COLO668 (cell line): ENCODE measurements around the gene AKAP4.

Experiments used
- DNase-seq: peaks from one replicate; lab custom pipeline; 2025; ENCODE audit not compliant: unreplicated experiment; lab: John Stamatoyannopoulos, UW

The AKAP4 gene, protein sequence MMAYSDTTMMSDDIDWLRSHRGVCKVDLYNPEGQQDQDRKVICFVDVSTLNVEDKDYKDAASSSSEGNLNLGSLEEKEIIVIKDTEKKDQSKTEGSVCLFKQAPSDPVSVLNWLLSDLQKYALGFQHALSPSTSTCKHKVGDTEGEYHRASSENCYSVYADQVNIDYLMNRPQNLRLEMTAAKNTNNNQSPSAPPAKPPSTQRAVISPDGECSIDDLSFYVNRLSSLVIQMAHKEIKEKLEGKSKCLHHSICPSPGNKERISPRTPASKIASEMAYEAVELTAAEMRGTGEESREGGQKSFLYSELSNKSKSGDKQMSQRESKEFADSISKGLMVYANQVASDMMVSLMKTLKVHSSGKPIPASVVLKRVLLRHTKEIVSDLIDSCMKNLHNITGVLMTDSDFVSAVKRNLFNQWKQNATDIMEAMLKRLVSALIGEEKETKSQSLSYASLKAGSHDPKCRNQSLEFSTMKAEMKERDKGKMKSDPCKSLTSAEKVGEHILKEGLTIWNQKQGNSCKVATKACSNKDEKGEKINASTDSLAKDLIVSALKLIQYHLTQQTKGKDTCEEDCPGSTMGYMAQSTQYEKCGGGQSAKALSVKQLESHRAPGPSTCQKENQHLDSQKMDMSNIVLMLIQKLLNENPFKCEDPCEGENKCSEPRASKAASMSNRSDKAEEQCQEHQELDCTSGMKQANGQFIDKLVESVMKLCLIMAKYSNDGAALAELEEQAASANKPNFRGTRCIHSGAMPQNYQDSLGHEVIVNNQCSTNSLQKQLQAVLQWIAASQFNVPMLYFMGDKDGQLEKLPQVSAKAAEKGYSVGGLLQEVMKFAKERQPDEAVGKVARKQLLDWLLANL

DNA sequence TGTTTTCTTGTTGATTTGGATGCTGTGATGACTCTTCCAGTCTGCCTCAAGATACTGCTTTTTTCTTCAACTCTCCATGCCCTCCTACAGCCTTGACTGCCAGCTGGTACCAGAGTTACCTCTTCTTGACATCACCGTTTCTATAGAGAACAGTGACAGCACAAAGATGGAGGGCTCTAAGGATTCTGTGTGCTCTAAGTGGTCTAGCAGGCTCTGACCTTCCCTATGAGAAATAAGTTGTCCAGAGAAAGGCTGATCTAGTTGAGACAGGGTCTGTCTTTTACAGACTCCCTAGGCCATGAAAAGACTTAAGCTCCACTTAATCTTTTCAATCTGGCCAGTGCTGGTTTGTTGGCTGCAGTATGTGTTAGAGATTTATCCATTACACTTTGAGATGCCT lies at the start of gene AKAP4:
Gene AKAP4 (minus strand): TSS at position 101 of the 400 bp plus-strand sequence. CDS start 118 bp downstream, outside the sequence.
- DNase-seq, result no peak

DNA sequence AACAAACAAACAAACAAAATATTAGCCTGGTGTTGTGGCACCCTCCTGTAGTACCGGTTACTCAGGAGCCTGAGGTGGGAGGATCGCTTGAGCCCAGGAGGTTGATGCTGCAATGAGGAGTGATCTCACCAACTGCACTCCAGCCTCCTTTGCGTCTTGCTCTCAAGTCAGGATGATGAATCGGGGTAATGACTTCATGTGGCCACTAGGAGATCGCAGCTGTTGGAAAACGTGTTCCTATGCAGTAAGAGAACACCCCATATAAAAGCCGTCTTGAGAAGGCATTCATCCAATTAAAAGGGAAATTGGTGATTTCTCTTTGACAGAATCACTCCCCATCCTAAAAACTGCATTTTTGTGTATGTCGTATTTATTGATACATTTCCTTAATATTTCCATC lies 10.7 kb upstream of the AKAP4 start:
- no peak for DNase-seq

DNA sequence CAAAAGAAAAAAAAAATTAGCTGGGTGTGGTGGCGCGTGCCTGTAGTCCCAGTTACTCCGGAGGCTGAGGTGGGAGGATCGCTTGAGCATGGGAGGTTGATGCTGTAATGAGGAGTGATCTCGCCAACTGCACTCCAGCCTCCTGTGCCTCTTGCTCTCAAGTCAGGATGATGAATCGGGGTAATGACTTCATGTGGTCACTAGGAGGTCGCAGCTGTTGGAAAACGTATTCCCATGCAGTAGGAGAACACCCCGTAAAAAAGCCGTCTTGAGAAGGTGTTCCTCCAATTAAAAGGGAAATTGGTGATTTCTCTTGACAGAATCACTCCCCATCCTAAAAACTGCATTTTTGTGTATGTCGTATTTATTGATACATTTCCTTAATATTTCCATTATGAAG lies 5.9 kb upstream of the AKAP4 start:
- no peak for DNase-seq

DNA sequence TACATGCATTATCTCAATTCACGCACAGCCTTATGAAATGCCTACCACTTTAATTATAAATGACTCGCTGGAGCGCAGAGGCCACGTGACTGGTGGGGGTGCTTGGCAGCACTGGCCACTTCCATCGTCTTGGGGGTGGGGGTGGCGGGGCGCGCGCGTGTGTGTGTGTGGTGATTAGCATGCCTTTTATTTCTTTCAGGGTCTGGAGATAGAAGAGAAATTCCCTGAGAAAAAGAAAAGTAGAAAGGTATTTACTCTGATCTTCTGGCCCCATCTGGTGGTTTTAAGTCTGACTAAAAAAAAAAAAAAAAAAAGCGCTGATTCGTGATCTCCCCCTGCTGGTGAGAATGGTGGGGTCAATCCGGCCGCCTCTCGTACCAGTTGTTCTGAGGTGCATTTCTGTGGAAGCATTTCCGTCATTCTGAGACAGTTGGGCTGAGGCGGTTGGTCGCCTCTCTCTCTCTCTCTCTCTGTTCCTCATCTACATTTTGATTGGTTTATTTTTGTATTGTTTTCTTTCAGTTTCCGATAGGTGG lies 3.6 kb upstream of the AKAP4 start, which contains the start of gene CCNB3:
Gene CCNB3 (plus strand): TSS at position 402 of the 536 bp plus-strand sequence. CDS start 80,399 bp downstream, outside the sequence.
- peak; percentile 25 for DNase-seq

DNA sequence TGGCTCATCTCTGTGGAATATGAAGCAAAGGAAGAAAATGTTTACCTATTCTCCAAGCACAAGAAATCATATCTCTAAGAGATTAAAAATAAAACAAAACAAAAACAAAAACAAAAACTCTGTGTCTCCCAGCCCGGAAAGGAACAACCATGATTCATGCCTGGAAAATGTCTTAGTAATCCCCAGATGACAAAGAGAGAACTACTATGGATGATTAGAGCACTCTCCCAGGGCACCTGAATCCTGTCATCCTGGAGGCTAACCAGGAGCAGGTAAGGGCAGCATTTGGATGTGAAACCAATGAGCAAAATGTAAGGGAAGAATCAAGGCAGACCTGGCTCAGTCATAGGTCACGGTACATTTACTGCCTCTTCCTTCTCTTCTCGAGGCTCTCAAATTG lies 1.7 kb upstream of the AKAP4 start:
- no peak for DNase-seq

DNA sequence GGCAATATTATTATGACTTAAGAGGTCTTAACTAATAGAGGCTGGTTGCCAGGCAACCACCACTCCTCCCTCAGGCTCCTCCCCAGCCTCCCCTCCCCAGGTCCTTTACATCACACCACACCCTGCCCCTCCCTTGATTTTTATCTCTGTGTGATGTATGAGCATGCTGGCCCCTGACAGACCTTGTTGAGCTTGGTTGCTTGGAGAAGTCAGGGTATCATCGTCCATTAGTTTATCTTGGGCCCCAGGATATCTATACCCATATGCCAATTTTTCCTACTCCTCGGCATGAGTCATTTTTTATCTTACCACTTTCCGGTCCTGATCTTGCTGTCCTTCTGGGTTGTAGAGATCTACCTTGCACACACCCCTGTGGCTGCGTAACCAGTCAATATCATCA lies 2.5 kb downstream of the AKAP4 start:
- no peak for DNase-seq

DNA sequence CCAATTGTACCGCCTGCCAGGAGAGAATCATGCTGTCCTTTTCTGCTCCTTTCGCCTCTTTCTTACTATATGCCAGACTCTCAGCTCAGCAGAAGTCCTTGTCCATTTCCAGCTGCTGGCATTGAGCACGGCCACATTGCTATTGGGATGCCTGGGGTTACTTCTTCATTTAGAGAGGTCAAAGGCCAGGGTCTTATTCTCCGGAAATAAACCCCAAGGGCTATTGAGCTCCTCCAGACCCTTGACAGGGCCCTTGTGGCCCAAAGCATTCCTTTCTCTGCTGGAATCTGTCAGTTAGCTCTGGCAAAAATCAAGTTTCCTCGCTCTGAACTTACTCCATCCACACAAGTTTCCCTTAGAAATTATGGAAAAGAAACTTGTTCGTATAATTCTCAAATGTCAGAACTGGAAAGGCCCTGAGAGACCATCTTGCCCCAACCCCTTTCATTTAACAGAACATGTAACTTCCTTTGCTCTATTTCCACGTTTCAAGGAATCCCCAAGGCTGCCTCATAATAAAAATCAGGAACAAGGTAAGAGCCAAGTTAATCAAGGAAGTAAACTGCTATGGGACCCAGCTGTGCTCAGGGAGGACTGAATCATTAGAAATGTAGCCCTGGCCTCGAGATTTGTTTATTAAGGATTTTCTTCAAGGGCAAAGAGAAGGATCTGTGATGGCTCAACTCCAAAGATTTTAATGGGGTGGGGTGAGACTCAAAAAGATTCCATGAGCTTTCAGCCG lies 11.8 kb downstream of the AKAP4 start:
- no peak for DNase-seq

DNA sequence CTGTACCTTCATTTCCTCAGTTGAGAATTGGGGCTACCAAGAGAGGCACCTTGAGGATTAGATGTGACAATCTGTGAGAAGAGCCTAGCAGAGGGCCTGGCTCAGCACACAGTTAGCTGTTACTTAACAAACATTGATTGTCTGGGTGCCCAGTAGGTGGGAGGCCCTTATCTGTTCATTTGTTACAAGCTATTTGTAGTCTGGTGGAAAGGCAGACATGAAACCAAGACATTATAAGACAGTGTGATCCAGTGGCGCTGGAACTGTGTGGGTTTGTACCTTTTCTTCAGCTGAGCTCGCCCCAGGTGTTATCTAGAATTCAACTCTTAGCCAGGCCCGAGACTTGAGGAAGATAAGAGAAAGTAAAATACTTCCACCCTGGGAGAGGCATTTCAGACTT lies 16.9 kb downstream of the AKAP4 start:
- no peak for DNase-seq

DNA sequence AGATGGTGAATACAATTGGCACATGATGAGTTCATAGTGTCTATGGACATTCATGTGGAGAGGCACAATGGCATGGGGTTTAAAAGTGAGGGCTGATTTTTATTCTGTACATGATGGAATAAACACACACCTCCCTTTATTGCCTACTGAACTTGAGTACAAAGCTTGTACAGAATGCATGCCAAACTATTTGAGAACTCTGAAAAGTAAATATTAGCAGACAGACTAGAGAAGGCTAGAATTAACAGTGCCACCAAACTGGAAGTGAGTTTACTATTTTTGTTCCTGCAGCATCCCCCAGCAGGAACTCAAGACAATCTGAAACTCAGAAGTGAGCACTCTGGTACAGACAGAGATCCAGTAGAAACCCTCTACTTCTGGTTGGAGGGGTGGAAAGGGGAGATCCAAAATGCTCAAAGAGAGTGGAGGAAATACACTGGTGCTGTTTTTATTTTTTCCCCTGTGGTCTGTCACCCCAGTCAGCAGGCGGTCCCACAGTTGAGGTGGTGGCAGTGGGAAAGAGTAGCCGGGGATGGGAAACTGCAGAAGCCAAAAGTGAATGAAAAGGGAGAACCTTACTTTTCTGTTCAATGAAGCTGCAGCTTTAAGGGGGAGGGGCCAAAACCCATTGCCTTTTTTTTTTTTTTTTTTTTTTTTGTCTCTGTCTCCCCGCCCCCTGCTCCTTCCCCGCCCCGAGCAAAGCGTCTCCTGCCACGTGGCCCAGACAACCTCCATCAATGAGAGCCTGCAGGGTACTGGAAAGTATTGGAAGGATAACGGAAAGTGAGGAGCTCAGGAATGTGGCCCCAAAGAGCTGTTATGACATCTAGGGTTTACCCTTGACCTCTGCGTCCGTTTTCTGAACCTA lies 20.5 kb downstream of the AKAP4 start:
- no peak for DNase-seq

DNA sequence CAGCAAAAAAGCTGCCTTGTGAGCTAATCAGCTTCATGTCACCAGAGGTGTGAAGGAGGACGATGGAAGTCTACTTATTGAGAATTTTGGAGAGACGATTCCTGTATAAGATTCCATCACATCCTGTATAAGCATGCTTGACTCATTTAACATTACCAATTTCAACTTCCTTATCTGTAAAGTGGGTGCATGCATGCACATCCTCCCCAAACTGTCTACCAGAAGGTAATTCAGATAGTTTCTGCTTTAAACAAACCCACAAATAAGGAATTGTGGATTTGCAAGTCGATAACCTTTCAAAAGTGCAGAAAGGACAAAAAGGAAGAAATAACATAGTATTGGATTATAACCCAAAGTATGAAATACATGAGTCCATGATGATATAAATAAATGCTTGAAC lies 31.1 kb downstream of the AKAP4 start:
- no peak for DNase-seq

DNA sequence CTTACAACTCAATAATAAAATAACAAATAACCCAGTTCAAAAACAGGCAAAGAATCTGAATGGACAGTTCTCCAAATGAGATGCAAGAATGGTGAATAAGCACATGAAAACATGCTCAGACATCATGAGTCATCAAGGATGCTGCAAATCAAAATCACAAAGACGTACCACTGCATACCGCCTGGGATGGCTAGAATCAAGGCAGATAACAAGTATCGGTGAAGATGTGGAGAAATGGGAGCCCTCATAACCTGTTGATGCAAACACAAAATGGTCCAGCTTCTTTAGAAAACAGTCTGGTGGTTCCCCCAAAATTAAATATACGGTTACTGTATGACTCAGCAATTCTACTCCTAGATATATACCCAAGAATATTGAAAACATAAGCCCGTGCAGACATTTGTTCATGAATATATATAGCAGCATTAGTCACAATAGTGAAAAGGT lies 32.5 kb downstream of the AKAP4 start:
- no peak for DNase-seq

DNA sequence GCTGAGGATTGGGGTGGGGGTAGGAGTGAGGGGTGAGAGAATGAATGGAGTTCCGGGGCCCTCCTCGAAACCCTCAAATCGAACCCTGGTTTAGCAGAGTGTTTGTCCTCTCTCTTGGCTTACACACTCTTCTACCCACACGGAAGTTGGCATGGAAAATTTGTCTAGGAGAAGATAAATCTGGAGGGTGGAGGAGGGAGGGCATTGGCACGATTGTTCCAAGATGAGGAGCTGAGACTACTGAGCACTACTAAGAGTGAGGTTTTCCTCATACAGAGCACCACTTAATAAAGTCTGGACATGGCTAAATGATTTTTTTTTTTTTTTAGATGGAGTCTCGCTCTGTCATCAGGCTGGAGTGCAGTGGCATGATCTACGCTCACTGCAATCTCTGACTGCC lies 33.4 kb downstream of the AKAP4 start:
- DNase-seq, result no peak

DNA sequence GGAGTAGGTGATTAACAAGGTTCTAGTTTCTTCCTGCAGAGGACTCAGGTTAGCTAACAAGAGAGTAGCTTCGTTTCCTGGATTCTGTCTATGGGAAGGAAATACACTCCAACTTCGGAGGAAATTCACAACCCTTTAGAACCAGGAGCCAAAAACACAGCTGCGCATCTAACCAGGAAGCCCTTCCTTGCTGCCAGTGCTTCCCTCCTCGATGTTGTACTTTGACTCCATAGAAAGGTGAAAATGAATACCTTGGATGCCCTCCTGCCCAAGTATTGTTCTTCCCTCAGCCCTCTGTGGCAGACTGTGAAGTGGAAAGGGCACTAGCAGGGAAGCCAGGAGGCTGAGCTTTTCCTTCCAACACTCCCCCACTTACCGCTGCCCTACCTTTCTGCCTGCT lies 35.1 kb downstream of the AKAP4 start:
- no peak for DNase-seq

DNA sequence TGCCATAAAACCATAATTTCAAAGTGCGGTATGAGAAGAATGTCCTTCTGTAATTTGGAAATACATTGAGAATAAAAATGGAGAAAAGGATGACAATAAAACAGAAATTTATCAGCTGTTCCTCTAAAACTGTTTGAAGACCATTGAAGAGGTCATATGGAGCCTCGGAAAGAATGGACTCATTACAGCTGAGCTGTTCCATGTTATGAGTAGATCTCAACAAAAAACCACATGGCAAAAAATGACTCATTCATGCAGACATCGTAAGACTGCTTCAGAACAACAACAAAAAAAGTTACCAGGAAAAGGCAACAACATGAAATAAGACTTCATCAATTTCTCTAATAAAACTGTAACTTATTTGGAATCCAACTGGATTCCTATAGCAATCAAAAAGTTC lies 39.7 kb downstream of the AKAP4 start:
- no peak for DNase-seq

DNA sequence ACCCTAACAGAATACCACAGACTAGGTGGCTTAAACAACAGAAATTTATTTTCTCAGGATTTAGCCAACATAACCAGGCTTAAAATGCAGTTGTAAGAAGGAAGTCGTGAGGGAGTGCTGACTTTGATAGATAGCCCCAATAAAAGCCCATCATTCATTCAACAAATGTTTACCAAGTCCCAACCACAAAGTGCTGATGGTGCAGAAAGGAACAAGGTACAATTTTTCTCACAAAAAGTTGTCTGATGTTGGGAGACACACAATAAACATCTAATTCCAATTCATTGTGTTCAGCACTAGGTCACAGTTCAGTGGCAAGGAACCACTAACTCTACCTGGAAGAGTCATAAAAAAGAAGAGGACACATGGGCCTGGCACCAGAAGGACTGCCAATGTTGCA lies 42.2 kb downstream of the AKAP4 start:
- DNase-seq, result no peak

DNA sequence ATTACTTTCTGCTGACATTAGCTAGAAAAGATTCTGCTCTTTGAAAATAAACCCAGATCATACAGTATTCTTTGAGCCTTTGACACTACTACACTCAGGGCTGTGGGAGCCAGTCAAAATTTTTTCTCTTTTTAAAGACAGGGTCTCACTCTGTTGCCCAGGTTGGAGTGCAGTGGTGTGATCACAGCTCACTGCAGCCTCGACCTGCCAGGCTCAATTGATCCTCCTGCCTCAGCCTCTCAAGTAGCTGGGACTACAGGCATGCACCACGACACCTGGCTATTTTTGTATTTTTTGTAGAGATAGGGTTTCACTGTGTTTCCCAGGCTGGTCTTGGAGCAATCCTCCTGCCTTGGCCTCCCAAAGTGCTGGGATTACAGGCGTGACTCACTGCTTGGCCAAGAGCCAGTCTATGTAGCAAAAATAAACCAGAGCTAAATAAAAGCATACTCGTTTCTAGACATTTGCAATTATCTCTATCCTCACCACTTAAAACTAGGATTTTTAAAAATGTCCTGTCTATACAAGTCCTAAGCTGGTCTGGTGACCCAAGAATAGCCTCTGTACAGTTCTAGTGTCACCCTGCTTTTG lies 43.2 kb downstream of the AKAP4 start:
- no peak for DNase-seq

DNA sequence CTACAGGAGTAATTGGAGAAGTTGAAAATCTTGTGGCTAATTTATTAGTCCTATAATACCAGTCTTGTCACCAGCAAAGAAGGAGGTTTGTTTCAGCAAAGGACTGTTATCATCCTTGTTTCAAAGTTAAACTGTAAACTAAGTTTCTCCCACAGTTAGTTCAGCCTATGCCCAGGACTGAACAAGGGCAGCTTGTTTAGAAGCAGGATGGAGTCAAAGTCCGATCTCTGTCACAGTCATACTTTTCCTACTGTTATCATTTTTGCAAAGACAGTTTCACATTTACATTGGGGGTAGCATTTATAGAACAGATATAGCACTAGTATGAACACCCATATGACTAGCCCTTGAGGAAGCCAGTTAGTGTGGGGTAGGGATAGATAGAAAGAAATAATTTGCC lies 46.4 kb downstream of the AKAP4 start:
- no peak for DNase-seq

DNA sequence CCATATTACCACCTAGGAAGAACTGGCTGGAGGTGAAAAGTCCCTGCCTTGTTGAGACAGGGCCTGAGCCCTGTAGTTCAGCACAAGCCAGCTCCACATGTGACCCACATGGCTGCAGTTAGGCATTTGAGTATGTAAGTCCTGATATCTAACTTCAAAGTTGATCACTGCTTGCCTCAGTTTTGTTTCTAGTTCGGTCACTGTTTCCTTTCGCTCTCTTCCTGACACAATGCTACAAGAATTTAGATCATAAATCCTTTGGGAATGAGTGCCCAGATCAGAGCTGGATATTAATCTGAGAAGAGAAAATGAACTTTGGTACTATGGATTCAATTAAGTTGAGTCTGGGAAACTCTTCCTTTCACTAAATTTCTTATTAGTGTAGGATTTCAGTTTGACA lies 48.4 kb downstream of the AKAP4 start:
- no peak for DNase-seq

DNA sequence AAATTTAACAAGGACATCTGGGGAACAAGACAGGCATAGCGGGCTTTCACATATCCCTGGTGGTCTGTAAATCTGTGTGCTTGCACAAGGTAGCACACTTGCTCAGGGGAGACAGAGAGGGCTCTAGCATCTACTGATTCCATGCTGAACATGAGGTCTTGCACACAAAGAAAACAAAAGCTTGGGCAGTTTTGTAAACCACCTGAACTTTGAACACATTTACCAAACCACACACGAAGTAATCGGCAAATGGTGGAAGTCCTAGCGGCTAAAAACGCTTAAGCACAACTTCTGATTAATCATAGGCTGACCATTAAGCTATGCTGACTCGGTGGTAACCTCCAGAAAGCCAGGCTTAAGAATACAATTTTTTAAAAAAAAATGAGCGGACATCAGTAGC lies 52.8 kb downstream of the AKAP4 start:
- no peak for DNase-seq
